ENCODE data around the gene PDGFB. TPM values are rescaled to one million over a fixed set of nuclear protein-coding genes. Genes with fewer than 3 reads are reported as not detected.

The PDGFB gene
- total RNA-seq, 1 donor from 2014 or later = 10.9 TPM

GRCh38 chr22:39205344-39206021 is 39.3 kb downstream of the PDGFB start:
- no peak for DNase-seq

- DNase-seq = no peak
Observed at GRCh38 chr22:39204216-39204615, 40.6 kb downstream of the PDGFB start.

GRCh38 chr22:39197578-39197977 is 47.2 kb downstream of the PDGFB start:
- no peak for DNase-seq

GRCh38 chr22:39194098-39194497 is 50.7 kb downstream of the PDGFB start:
- no peak for DNase-seq

GRCh38 chr22:39188809-39189208 is 56.0 kb downstream of the PDGFB start:
- no peak for DNase-seq

- DNase-seq = peak; percentile 59
Observed at GRCh38 chr22:39185601-39186012, 59.2 kb downstream of the PDGFB start.

GRCh38 chr22:39184586-39185577 is 59.9 kb downstream of the PDGFB start:
- DNase-seq = no peak

GRCh38 chr22:39183991-39184585 is 60.7 kb downstream of the PDGFB start:
- DNase-seq = peak; percentile 21

- no peak for DNase-seq
Observed at GRCh38 chr22:39182478-39183030, 62.2 kb downstream of the PDGFB start.

GRCh38 chr22:39181778-39182177 is 63.0 kb downstream of the PDGFB start:
- DNase-seq = no peak

- no peak for DNase-seq
Observed at GRCh38 chr22:39181356-39181755, 63.4 kb downstream of the PDGFB start.

- no peak for DNase-seq
Observed at GRCh38 chr22:39179841-39180335, 64.9 kb downstream of the PDGFB start.

GRCh38 chr22:39179401-39179827 is 65.4 kb downstream of the PDGFB start:
- DNase-seq = no peak

- DNase-seq = no peak
Observed at GRCh38 chr22:39178206-39179111, 66.3 kb downstream of the PDGFB start.

- DNase-seq = no peak
Observed at GRCh38 chr22:39177791-39178190, 67.0 kb downstream of the PDGFB start.

GRCh38 chr22:39177456-39177775 is 67.4 kb downstream of the PDGFB start:
- DNase-seq = no peak

GRCh38 chr22:39176714-39177455 is 67.9 kb downstream of the PDGFB start:
- DNase-seq = no peak

GRCh38 chr22:39176143-39176713 is 68.6 kb downstream of the PDGFB start:
- peak; percentile 21 for DNase-seq

- DNase-seq = no peak
Observed at GRCh38 chr22:39175353-39176142, 69.2 kb downstream of the PDGFB start.

Data from skin of body (tissue), 2 donors.